CD8-positive, alpha-beta memory T cell (primary cell): ENCODE data around the gene NCR3LG1. TPM values are rescaled to one million over a fixed set of nuclear protein-coding genes. Genes with fewer than 3 reads are reported as not detected.

Experiments
- CTCF ChIA-PET: fragments of 350-600 bp; sonication (Branson Sonifier 250); formaldehyde crosslinking; loops from one replicate; lab custom pipeline; 2021; ENCODE audit warnings: antibody characterized with exemption; lab: Charles Lee
- POLR2A ChIA-PET: fragments of 350-600 bp; sonication (Branson Sonifier 250); formaldehyde crosslinking; loops from one replicate; lab custom pipeline; 2021; ENCODE audit warnings: antibody characterized with exemption; lab: Charles Lee
- DNase-seq, 5 donors: peaks; one replicate each; pipeline versions ENCODE4 v3.0.0 to v3.0.0-alpha.2; 2020 to 2022; ENCODE audit warnings: mixed read lengths in 1 of 5
- H3K27ac ChIP-seq: one replicate; pipeline ENCODE4 v1.7.0; 2013; ENCODE audit warnings: low read depth, mild to moderate bottlenecking, low read length, moderate library complexity
- H3K27me3 ChIP-seq: 2 replicates; pipeline ENCODE4 v1.7.0; 2013; ENCODE audit warnings: low read length, mild to moderate bottlenecking; ENCODE audit not compliant: insufficient read depth, poor library complexity, severe bottlenecking
- H3K36me3 ChIP-seq: 2 replicates; pipeline ENCODE4 v1.7.0; 2013; ENCODE audit warnings: mild to moderate bottlenecking, low read length, moderate library complexity; ENCODE audit not compliant: insufficient read depth
- H3K4me1 ChIP-seq: 2 replicates; pipeline ENCODE4 v1.7.0; 2013; ENCODE audit warnings: mild to moderate bottlenecking, low read length, moderate library complexity; ENCODE audit not compliant: insufficient read depth
- H3K4me3 ChIP-seq: 2 replicates; pipeline ENCODE4 v1.7.0; 2013; ENCODE audit warnings: mild to moderate bottlenecking, low read length
- H3K9me3 ChIP-seq: 2 replicates; pipeline ENCODE4 v1.7.0; 2013; ENCODE audit warnings: mild to moderate bottlenecking, low read length
- H3K27ac Mint-ChIP-seq, 8 donors: one replicate each; pipeline ENCODE4 v1.8.0; 2020 to 2021; ENCODE audit warnings: mixed read lengths in 8 of 8, mild to moderate bottlenecking in 6 of 8, inconsistent platforms in 3 of 8, moderate library complexity in 3 of 8
- H3K27me3 Mint-ChIP-seq, 2 donors: one replicate each; pipeline ENCODE4 v1.8.0; 2020 to 2021; ENCODE audit warnings: mixed read lengths in 2 of 2, mild to moderate bottlenecking in 1 of 2, moderate library complexity in 1 of 2
- H3K36me3 Mint-ChIP-seq, 3 donors: one replicate each; pipeline ENCODE4 v1.8.0; 2020 to 2021; ENCODE audit warnings: mixed read lengths in 3 of 3, inconsistent platforms in 1 of 3, mild to moderate bottlenecking in 1 of 3
- H3K4me1 Mint-ChIP-seq, 3 donors: one replicate each; pipeline ENCODE4 v1.8.0; 2020 to 2021; ENCODE audit warnings: mixed read lengths in 3 of 3, inconsistent platforms in 1 of 3, mild to moderate bottlenecking in 1 of 3
- H3K4me3 Mint-ChIP-seq, 7 donors: one replicate each; pipeline ENCODE4 v1.8.0; 2020 to 2021; ENCODE audit warnings: mixed read lengths in 7 of 7, mild to moderate bottlenecking in 6 of 7, moderate library complexity in 4 of 7, inconsistent platforms in 2 of 7
- H3K9me3 Mint-ChIP-seq, 5 donors: one replicate each; pipeline ENCODE4 v1.8.0; 2020 to 2022; ENCODE audit warnings: mixed read lengths in 5 of 5, mild to moderate bottlenecking in 3 of 5, moderate library complexity in 2 of 5, inconsistent platforms in 1 of 5
- polyA plus RNA-seq: library from polyadenylated mRNA; unstranded; fragments of 300-500 nt; fragmentation: Illumina TruSeq; gene quantifications from one replicate; pipeline ENCODE4 v1.2.3, GENCODE V29; 2021
- total RNA-seq, 2 experiments: library from RNA; stranded (reverse); gene quantifications; one replicate each; pipeline ENCODE4 v1.2.3, GENCODE V29; 2021

NCR3LG1 gene
- total and polyA plus RNA-seq, 3 experiments from 2014 or later: 0.03 to 6.0 (median 5.9) TPM

- no peaks in the 10 kb centered on the region for H3K27me3 Mint-ChIP-seq
- ChIA-PET POLR2A (interaction anchor here (0.6 to 1.3 kb wide), 2 partner anchors 24 to 277 kb away, joined by 5 to 13 read pairs; partner anchors contain the start of gene RPS13), CTCF (interaction anchor here (0.7 to 2.1 kb wide), 16 partner anchors 9 to 150 kb away, joined by 3 to 12 read pairs (median 4); no protein-coding TSS in a partner anchor)
- no peaks in the 10 kb centered on the region for H3K9me3 ChIP-seq
- H3K27ac ChIP-seq: no peak overlapping the region
- peak; percentile 28 to 72 (median 59) for DNase-seq
- no peaks in the 10 kb centered on the region for H3K27me3 ChIP-seq
- no peaks in the 10 kb centered on the region for H3K36me3 ChIP-seq
- no peak overlapping the region for H3K4me3 ChIP-seq
- H3K4me1 ChIP-seq: peaks cover 15% of the 10 kb centered on the region
- H3K4me3 Mint-ChIP-seq: peak overlapping the region; percentile 90 to 97 (median 93)
- H3K4me1 Mint-ChIP-seq: peaks cover 30 to 44% (median 31%) of the 10 kb centered on the region in 3 donors
- H3K9me3 Mint-ChIP-seq: peaks cover 0 to 5% (median 0%) of the 10 kb centered on the region in 5 donors
- peak overlapping the region in 7 of 8 donors; percentile 74 to 97 (median 91) for H3K27ac Mint-ChIP-seq
- peaks cover 2 to 13% (median 9%) of the 10 kb centered on the region in 3 donors for H3K36me3 Mint-ChIP-seq
These were observed 3.0 kb downstream of the NCR3LG1 start for GRCh38 chr11:17354601-17354991.

DNA sequence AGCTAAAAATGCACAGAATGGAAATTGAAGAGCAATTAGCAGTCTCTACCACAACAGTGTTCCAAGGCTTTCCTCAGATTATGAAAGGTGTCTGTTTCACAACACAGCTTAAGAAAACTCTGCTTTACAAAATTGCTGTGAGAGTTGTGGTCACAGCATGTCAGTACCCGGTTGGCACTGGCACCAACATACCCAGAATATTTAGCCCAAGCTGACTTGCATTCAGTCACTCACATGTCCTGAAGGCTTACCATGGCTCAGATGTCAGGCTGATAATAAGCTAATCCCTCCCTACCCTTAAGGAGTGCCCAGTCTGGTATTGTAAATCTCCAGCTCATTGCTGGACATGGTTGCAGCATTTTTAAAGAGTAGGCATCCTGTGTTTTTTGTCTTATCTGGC lies 14.9 kb downstream of the NCR3LG1 start:
- Histone ChIP-seq H3K36me3 (peaks cover 12% of the 10 kb centered on the region), H3K4me1 (no peaks in the 10 kb centered on the region), H3K27ac (no peak overlapping the region), H3K27me3 (no peaks in the 10 kb centered on the region), H3K9me3 (peaks cover 7% of the 10 kb centered on the region), H3K4me3 (no peak overlapping the region)
- POLR2A ChIA-PET: no interaction called here
- DNase-seq: no peak
- Mint-ChIP-seq H3K4me3 (no peak overlapping the region), H3K36me3 (peaks cover 37 to 62% (median 60%) of the 10 kb centered on the region in 3 donors), H3K27ac (no peak overlapping the region), H3K27me3 (no peaks in the 10 kb centered on the region), H3K9me3 (peaks cover 17 to 35% (median 25%) of the 10 kb centered on the region in 5 donors), H3K4me1 (no peaks in the 10 kb centered on the region)
- CTCF ChIA-PET: interaction anchor here (0.8 to 3.0 kb wide), 3 partner anchors 12 to 24 kb away, joined by 5 to 19 read pairs (median 5); no protein-coding TSS in a partner anchor

- Mint-ChIP-seq H3K27me3 (peaks cover 0 to 2% of the 10 kb centered on the region in 2 donors), H3K9me3 (peaks cover 25 to 53% (median 45%) of the 10 kb centered on the region in 5 donors), H3K36me3 (peaks cover 46 to 81% (median 75%) of the 10 kb centered on the region in 3 donors), H3K4me3 (no peak overlapping the region), H3K27ac (no peak overlapping the region), H3K4me1 (no peaks in the 10 kb centered on the region)
- peaks cover 23% of the 10 kb centered on the region for H3K9me3 ChIP-seq
- H3K4me3 ChIP-seq: no peak overlapping the region
- POLR2A ChIA-PET: no interaction called here
- peaks cover 12% of the 10 kb centered on the region for H3K36me3 ChIP-seq
- H3K4me1 ChIP-seq: no peaks in the 10 kb centered on the region
- no peak overlapping the region for H3K27ac ChIP-seq
- CTCF ChIA-PET: no interaction called here
- DNase-seq: no peak
- no peaks in the 10 kb centered on the region for H3K27me3 ChIP-seq
These were observed 17.0 kb downstream of the NCR3LG1 start for GRCh38 chr11:17368551-17368950.

DNA sequence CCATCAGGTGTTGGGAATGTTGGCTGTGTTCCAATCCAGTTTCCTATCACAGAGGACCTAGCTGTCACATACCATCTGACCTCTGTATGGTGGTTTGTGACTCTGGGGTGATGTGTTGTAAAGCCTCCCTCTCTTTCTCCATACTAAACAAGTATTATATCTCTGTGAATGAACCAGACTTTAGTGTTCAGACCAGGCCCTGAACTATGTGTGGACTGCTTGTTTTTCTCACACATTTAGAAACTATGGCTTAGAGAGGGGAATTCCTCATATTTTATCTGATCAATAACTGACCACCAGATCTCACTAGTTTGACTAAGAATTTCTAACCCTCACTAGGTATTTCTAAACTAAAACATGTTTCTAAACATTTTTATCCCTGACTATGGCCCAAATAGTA lies 17.5 kb downstream of the NCR3LG1 start:
- H3K4me1 Mint-ChIP-seq: no peaks in the 10 kb centered on the region
- Histone ChIP-seq H3K9me3 (peaks cover 23% of the 10 kb centered on the region), H3K27ac (no peak overlapping the region), H3K4me1 (no peaks in the 10 kb centered on the region), H3K27me3 (no peaks in the 10 kb centered on the region), H3K4me3 (no peak overlapping the region), H3K36me3 (peaks cover 12% of the 10 kb centered on the region)
- peaks cover 43 to 84% (median 76%) of the 10 kb centered on the region in 3 donors for H3K36me3 Mint-ChIP-seq
- peaks cover 0 to 2% of the 10 kb centered on the region in 2 donors for H3K27me3 Mint-ChIP-seq
- ChIA-PET CTCF (no interaction called here), POLR2A (no interaction called here)
- H3K27ac Mint-ChIP-seq: no peak overlapping the region
- H3K9me3 Mint-ChIP-seq: peaks cover 25 to 55% (median 48%) of the 10 kb centered on the region in 5 donors
- DNase-seq: no peak
- no peak overlapping the region for H3K4me3 Mint-ChIP-seq

- Histone ChIP-seq H3K4me1 (no peaks in the 10 kb centered on the region), H3K4me3 (no peak overlapping the region), H3K27me3 (no peaks in the 10 kb centered on the region), H3K9me3 (peaks cover 23% of the 10 kb centered on the region), H3K27ac (no peak overlapping the region), H3K36me3 (peaks cover 12% of the 10 kb centered on the region)
- Mint-ChIP-seq H3K9me3 (peaks cover 25 to 55% (median 48%) of the 10 kb centered on the region in 5 donors), H3K4me3 (no peak overlapping the region), H3K27ac (no peak overlapping the region), H3K36me3 (peaks cover 44 to 84% (median 79%) of the 10 kb centered on the region in 3 donors), H3K27me3 (peaks cover 0 to 2% of the 10 kb centered on the region in 2 donors), H3K4me1 (no peaks in the 10 kb centered on the region)
- ChIA-PET POLR2A (no interaction called here), CTCF (no interaction called here)
- DNase-seq: no peak
These were observed 18.2 kb downstream of the NCR3LG1 start for GRCh38 chr11:17369684-17370243.

DNA sequence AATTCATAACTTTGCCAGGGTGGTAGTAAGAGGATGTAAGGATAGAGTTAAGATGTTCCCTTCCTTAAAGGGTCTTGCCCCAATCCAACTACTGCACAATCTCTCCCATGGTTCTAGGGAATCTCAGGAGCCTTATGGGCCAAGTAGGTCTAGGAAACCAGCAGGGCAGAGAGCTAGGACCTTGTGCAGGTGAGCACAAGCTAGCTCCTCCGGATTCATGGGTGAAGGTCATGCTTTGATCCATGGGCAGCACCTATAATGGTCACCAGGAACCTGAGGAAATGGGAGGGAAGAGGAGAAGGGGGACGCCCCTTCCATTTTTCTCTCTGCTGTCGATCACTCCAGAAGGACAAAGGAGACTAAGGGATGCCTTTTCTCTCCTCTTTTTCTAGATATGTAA lies 20.0 kb downstream of the NCR3LG1 start:
- peaks cover 12% of the 10 kb centered on the region for H3K36me3 ChIP-seq
- Mint-ChIP-seq H3K27me3 (peaks cover 0 to 2% of the 10 kb centered on the region in 2 donors), H3K9me3 (peaks cover 25 to 55% (median 48%) of the 10 kb centered on the region in 5 donors), H3K4me3 (no peak overlapping the region), H3K4me1 (no peaks in the 10 kb centered on the region), H3K36me3 (peaks cover 45 to 75% (median 68%) of the 10 kb centered on the region in 3 donors), H3K27ac (no peak overlapping the region)
- no peak overlapping the region for H3K27ac ChIP-seq
- DNase-seq: no peak
- CTCF ChIA-PET: interaction anchor here (2.1 kb wide), 1 partner anchor 12 kb away, joined by 7 read pairs; no protein-coding TSS in a partner anchor
- H3K27me3 ChIP-seq: no peaks in the 10 kb centered on the region
- H3K4me1 ChIP-seq: no peaks in the 10 kb centered on the region
- no peak overlapping the region for H3K4me3 ChIP-seq
- POLR2A ChIA-PET: no interaction called here
- peaks cover 23% of the 10 kb centered on the region for H3K9me3 ChIP-seq

- no peaks in the 10 kb centered on the region for H3K36me3 ChIP-seq
- Mint-ChIP-seq H3K4me1 (no peaks in the 10 kb centered on the region), H3K9me3 (peaks cover 17 to 33% (median 25%) of the 10 kb centered on the region in 5 donors), H3K36me3 (peaks cover 26 to 40% (median 31%) of the 10 kb centered on the region in 3 donors), H3K27ac (peak overlapping the region in 1 of 8 donors; percentile 11), H3K4me3 (no peak overlapping the region), H3K27me3 (peaks cover 0 to 2% of the 10 kb centered on the region in 2 donors)
- ChIA-PET CTCF (interaction anchor here (1.1 to 1.2 kb wide), 3 partner anchors 8 to 129 kb away, joined by 3 to 8 read pairs (median 3); partner anchors contain the start of gene KCNJ11), POLR2A (no interaction called here)
- H3K9me3 ChIP-seq: peaks cover 23% of the 10 kb centered on the region
- no peak for DNase-seq
- no peaks in the 10 kb centered on the region for H3K4me1 ChIP-seq
- no peak overlapping the region for H3K4me3 ChIP-seq
- no peaks in the 10 kb centered on the region for H3K27me3 ChIP-seq
- no peak overlapping the region for H3K27ac ChIP-seq
These were observed 23.9 kb downstream of the NCR3LG1 start for GRCh38 chr11:17375547-17375946.

- H3K27me3 Mint-ChIP-seq: peaks cover 0 to 2% of the 10 kb centered on the region in 2 donors
- peaks cover 19 to 30% (median 22%) of the 10 kb centered on the region in 3 donors for H3K36me3 Mint-ChIP-seq
- H3K4me1 ChIP-seq: no peaks in the 10 kb centered on the region
- DNase-seq: no peak
- no peak overlapping the region for H3K4me3 Mint-ChIP-seq
- no peak overlapping the region for H3K4me3 ChIP-seq
- H3K9me3 ChIP-seq: peaks cover 16% of the 10 kb centered on the region
- ChIA-PET CTCF (interaction anchor here (1.8 kb wide), 1 partner anchor 12 kb away, joined by 4 read pairs; the partner anchor contains the start of gene KCNJ11), POLR2A (no interaction called here)
- no peaks in the 10 kb centered on the region for H3K27me3 ChIP-seq
- no peaks in the 10 kb centered on the region for H3K36me3 ChIP-seq
- no peaks in the 10 kb centered on the region for H3K4me1 Mint-ChIP-seq
- peaks cover 8 to 23% (median 17%) of the 10 kb centered on the region in 5 donors for H3K9me3 Mint-ChIP-seq
- no peak overlapping the region for H3K27ac ChIP-seq
- H3K27ac Mint-ChIP-seq: no peak overlapping the region
These were observed 24.9 kb downstream of the NCR3LG1 start for GRCh38 chr11:17376493-17376892.
